HFF-Myc (cell line): Measurements from ENCODE around the gene ALDH3B1.

Experiments
- DNase-seq: peaks from one replicate; pipeline ENCODE4 v3.0.0-alpha.2; 2011; ENCODE audit warnings: low read depth; ENCODE audit errors: extremely low read depth
- H3K4me3 ChIP-seq: replicated peaks from 2 replicates; pipeline ENCODE4 v1.5.1; 2011; ENCODE audit warnings: low read depth, mild to moderate bottlenecking, control low read depth, low read length
- TF ChIP-seq, protein P1 (sequence below): IDR thresholded peaks from 2 replicates; pipeline ENCODE4 v1.5.1; 2012; ENCODE audit warnings: mild to moderate bottlenecking, low read depth, low read length, control low read depth; ENCODE audit errors: missing control alignments

Gene ALDH3B1

DNA sequence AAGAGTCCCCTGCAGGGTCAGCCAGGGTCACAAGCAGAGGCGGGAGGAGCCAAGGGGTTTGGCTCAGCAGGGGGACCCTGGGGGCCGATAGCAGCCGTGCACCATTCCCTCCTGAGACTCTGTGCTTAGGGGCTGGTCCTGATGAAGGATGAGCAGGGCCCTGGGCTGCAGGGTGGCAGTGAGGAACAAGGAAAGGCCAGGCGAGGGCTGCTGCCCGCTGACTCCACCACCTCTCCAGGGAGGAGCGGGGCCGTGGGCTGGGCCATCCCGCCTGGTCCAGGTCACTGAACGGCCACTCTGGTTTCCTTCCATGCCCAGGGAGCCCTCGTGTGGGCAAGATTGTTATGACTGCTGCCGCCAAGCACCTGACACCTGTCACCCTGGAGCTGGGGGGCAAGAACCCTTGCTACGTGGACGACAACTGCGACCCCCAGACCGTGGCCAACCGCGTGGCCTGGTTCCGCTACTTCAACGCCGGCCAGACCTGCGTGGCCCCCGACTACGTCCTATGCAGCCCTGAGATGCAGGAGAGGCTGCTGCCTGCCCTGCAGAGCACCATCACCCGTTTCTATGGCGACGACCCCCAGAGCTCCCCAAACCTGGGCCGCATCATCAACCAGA, 11.2 kb downstream of the ALDH3B1 start:
- TF ChIP-seq, protein P1, sequence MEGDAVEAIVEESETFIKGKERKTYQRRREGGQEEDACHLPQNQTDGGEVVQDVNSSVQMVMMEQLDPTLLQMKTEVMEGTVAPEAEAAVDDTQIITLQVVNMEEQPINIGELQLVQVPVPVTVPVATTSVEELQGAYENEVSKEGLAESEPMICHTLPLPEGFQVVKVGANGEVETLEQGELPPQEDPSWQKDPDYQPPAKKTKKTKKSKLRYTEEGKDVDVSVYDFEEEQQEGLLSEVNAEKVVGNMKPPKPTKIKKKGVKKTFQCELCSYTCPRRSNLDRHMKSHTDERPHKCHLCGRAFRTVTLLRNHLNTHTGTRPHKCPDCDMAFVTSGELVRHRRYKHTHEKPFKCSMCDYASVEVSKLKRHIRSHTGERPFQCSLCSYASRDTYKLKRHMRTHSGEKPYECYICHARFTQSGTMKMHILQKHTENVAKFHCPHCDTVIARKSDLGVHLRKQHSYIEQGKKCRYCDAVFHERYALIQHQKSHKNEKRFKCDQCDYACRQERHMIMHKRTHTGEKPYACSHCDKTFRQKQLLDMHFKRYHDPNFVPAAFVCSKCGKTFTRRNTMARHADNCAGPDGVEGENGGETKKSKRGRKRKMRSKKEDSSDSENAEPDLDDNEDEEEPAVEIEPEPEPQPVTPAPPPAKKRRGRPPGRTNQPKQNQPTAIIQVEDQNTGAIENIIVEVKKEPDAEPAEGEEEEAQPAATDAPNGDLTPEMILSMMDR: peak; percentile 11
- H3K4me3 ChIP-seq: no peak overlapping the region
- no peak for DNase-seq

DNA sequence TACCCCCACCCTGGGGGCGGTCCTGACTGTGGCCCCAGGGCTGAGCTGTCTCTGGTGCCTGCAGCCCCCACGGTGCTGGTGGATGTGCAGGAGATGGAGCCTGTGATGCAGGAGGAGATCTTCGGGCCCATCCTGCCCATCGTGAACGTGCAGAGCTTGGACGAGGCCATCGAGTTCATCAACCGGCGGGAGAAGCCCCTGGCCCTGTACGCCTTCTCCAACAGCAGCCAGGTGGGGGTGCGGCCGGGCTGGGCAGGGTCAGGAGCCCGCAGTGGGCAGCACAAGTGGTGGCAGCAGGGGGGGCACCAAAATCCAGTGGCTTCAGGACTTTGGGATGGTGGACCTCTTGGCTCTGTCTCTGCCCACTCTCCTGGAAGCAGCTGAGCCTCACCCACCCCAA, 12.4 kb downstream of the ALDH3B1 start:
- no peak for DNase-seq
- TF ChIP-seq, protein P1: no peak

DNA sequence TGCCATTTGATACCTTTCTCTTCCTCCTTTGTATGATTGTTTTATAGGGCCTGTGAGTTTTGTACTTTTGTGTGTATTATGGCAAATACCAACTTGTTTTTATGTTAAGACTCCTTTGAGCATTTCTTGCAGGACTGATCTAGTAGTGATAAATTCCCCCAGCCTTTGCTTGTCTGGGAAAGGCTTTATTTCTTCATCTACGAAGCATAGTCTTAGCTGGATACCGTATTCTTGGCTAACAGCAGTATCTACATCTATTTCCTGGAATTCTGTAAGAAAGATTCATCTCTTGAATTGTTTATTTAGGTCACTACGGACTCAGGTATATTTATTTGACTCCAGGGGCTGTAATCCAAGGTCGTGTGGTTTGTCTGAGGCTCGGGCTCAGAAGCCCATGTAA, 14.4 kb downstream of the ALDH3B1 start:
- TF ChIP-seq, protein P1: no peak
- DNase-seq: no peak

More for the DNA sequence above, 12.4 kb downstream of the ALDH3B1 start:
- H3K4me3 ChIP-seq: no peak overlapping the region

GRCh38 chr11:68025047-68025446, 14.9 kb downstream of the ALDH3B1 start:
- no peak overlapping the region for H3K4me3 ChIP-seq
- TF ChIP-seq, protein P1: no peak
- DNase-seq: no peak

More for the DNA sequence above, 14.4 kb downstream of the ALDH3B1 start:
- no peak overlapping the region for H3K4me3 ChIP-seq

DNA sequence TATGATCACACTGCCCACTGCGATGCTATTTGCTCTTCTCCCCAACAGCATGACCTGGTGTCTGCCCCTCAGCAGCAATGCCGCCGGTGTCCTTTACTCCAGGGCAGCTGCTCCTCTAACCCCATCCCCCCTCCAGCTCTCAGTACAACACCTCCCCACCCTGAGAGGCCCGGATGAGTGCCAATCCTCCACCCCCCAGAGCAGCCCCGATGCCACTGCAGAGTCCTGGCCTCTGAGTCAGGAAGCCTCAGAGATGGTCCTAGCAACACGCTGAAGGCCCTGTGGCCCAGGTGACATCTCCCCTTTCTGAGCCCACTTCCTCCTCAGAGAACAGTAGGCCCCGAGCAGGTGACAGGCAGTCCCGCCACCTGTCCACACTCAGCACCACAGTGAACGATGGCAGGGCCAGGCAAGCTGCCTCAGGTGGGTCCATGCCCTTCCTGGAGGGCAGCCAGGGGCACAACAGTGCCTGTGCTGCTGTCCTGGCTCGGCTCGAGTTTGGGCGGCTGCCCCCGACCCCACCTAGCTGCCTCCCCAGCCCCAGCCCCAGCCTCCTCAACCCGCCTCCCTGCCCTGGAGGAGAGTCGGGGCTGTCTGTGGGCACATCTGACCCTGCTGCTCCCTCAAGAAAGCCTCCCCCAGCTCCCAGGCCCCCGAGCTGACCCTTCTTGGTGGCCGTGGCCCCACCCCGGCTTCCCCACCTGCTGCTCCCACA, 16.4 kb downstream of the ALDH3B1 start:
- TF ChIP-seq, protein P1: no peak
- DNase-seq: no peak
- H3K4me3 ChIP-seq: no peak overlapping the region

GRCh38 chr11:68027667-68028066, 17.5 kb downstream of the ALDH3B1 start:
- TF ChIP-seq, protein P1: no peak
- DNase-seq: no peak
- H3K4me3 ChIP-seq: no peak overlapping the region
